Smooth muscle cell (in vitro differentiated cells): ENCODE results near the gene ENTR1. TPM values are rescaled to one million over a fixed set of nuclear protein-coding genes. Genes with fewer than 3 reads are reported as not detected.

Experiments used
- DNase-seq: peaks from one replicate; lab custom pipeline; 2025; ENCODE audit not compliant: unreplicated experiment; lab: John Stamatoyannopoulos, UW
- H2AFZ ChIP-seq: fragments of 200-600 bp; sonication (generic); 2 replicates; pipeline ENCODE4 v1.6.0; 2016; ENCODE audit warnings: antibody characterized with exemption, low read depth, mild to moderate bottlenecking
- H3F3A ChIP-seq: fragments of 200-600 bp; sonication (generic); 2 replicates; pipeline ENCODE4 v1.6.0; 2017; ENCODE audit warnings: antibody characterized with exemption, low read depth
- H3K27ac ChIP-seq: fragments of 200-600 bp; sonication (generic); 2 replicates; pipeline ENCODE4 v1.5.1; 2016; ENCODE audit warnings: low read depth, mild to moderate bottlenecking
- H3K27me3 ChIP-seq: fragments of 200-600 bp; sonication (generic); 2 replicates; pipeline ENCODE4 v1.6.1; 2016; ENCODE audit warnings: low read depth, mild to moderate bottlenecking
- H3K36me3 ChIP-seq: fragments of 200-600 bp; sonication (generic); 2 replicates; pipeline ENCODE4 v1.5.1; 2016; ENCODE audit warnings: low read depth
- H3K4me1 ChIP-seq: fragments of 200-600 bp; sonication (generic); 2 replicates; pipeline ENCODE4 v1.5.1; 2016; ENCODE audit warnings: low read depth
- H3K4me2 ChIP-seq: fragments of 200-600 bp; sonication (generic); 2 replicates; pipeline ENCODE4 v1.6.0; 2016; ENCODE audit warnings: mild to moderate bottlenecking
- H3K4me3 ChIP-seq: fragments of 200-600 bp; sonication (generic); 2 replicates; pipeline ENCODE4 v1.5.1; 2016; ENCODE audit warnings: mild to moderate bottlenecking
- H3K79me2 ChIP-seq: fragments of 200-600 bp; sonication (generic); 2 replicates; pipeline ENCODE4 v1.6.0; 2016; ENCODE audit warnings: low read depth, mild to moderate bottlenecking
- H3K9ac ChIP-seq: fragments of 200-600 bp; sonication (generic); 2 replicates; pipeline ENCODE4 v1.6.0; 2016; ENCODE audit warnings: low read depth
- H3K9me3 ChIP-seq: fragments of 200-600 bp; sonication (generic); replicated peaks from 2 replicates; pipeline ENCODE4 v1.5.1; 2016; ENCODE audit warnings: low read depth
- H4K20me1 ChIP-seq: fragments of 200-600 bp; sonication (generic); 2 replicates; pipeline ENCODE4 v1.6.0; 2016; ENCODE audit warnings: low read depth
- WGBS: methylation state at CpG from one replicate; pipeline ENCODE4 v1.1.7; 2016; ENCODE audit warnings: low lambda C conversion rate; 5-methylcytosine and 5-hydroxymethylcytosine counted together
- polyA plus RNA-seq: library from polyadenylated mRNA; unstranded; fragments of >200 nt; fragmentation: Nextera tagmentation; extraction: Ambion mirVana; gene quantifications from 2 replicates; pipeline ENCODE4 v1.2.1, GENCODE V29; 2016
- total RNA-seq: library from RNA; depleted of rRNA; stranded (reverse); fragments of >200 nt; gene quantifications from 2 replicates; pipeline ENCODE4 v1.2.3, GENCODE V29; 2014
- TF ChIP-seq, protein P1 (sequence below): fragments of 200-600 bp; sonication (generic); IDR thresholded peaks from 2 replicates; pipeline ENCODE4 v1.5.1; 2017; ENCODE audit warnings: borderline replicate concordance, mild to moderate bottlenecking, antibody characterized with exemption; ENCODE audit not compliant: insufficient read depth, poor library complexity, severe bottlenecking

ENTR1 gene
- total and polyA plus RNA-seq, 2 experiments from 2014 or later: 25.4 to 28.9 TPM

- Histone ChIP-seq H3K27ac (peak overlapping the region; percentile 42), H3K9ac (no peak overlapping the region)
Observed at GRCh38 chr9:136359774-136360718, 50.4 kb downstream of the ENTR1 start.

DNA sequence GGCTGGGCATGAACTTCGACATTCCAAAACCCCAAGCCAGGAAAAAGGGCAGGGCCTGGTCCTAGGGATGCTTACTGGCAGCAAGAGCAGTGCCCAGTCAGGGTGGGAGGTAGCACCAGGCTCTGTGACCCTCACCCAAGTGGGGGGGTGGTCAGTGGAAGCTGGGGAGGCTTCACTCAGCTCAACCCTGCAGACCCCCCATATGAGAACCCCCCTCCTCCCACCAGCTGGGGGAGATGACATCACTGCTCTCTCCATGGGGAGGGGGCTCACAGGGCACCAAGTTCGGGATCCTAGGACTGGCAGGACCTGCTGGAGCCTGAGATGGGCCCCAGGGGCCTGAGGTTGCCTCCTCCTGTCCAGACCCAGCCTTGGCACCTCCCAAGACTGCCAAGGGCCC, 51.5 kb downstream of the ENTR1 start:
- Histone ChIP-seq H3K4me3 (no peak overlapping the region), H3K9me3 (no peaks in the 10 kb centered on the region), H3K27ac (no peak overlapping the region), H3K27me3 (no peaks in the 10 kb centered on the region), H3K4me1 (no peaks in the 10 kb centered on the region), H3F3A (no peaks in the 10 kb centered on the region), H4K20me1 (peaks cover 8% of the 10 kb centered on the region), H3K9ac (no peak overlapping the region), H3K79me2 (no peaks in the 10 kb centered on the region), H2AFZ (no peak overlapping the region), H3K4me2 (no peak overlapping the region), H3K36me3 (no peaks in the 10 kb centered on the region)
- WGBS: 92% methylated on average over 1 of the region's 2 CpGs
- TF ChIP-seq, protein P1, sequence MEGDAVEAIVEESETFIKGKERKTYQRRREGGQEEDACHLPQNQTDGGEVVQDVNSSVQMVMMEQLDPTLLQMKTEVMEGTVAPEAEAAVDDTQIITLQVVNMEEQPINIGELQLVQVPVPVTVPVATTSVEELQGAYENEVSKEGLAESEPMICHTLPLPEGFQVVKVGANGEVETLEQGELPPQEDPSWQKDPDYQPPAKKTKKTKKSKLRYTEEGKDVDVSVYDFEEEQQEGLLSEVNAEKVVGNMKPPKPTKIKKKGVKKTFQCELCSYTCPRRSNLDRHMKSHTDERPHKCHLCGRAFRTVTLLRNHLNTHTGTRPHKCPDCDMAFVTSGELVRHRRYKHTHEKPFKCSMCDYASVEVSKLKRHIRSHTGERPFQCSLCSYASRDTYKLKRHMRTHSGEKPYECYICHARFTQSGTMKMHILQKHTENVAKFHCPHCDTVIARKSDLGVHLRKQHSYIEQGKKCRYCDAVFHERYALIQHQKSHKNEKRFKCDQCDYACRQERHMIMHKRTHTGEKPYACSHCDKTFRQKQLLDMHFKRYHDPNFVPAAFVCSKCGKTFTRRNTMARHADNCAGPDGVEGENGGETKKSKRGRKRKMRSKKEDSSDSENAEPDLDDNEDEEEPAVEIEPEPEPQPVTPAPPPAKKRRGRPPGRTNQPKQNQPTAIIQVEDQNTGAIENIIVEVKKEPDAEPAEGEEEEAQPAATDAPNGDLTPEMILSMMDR: no peak
- no peak for DNase-seq

More at GRCh38 chr9:136359774-136360718, 50.4 kb downstream of the ENTR1 start:
- H3K27me3 ChIP-seq: no peaks in the 10 kb centered on the region
- H3K4me1 ChIP-seq: no peaks in the 10 kb centered on the region
- no peaks in the 10 kb centered on the region for H3K79me2 ChIP-seq
- WGBS: 93% methylated on average over 33 of the region's 38 CpGs
- peaks cover 7% of the 10 kb centered on the region for H4K20me1 ChIP-seq
- H3K9me3 ChIP-seq: no peaks in the 10 kb centered on the region
- no peak overlapping the region for H3K4me2 ChIP-seq
- no peaks in the 10 kb centered on the region for H3F3A ChIP-seq
- H3K36me3 ChIP-seq: no peaks in the 10 kb centered on the region
- TF ChIP-seq, protein P1: no peak
- DNase-seq: no peak
- H2AFZ ChIP-seq: no peak overlapping the region
- no peak overlapping the region for H3K4me3 ChIP-seq

- TF ChIP-seq, protein P1: no peak
- no peaks in the 10 kb centered on the region for H3K36me3 ChIP-seq
Observed at GRCh38 chr9:136358016-136358415, 52.4 kb downstream of the ENTR1 start.

More at GRCh38 chr9:136358016-136358415, 52.4 kb downstream of the ENTR1 start:
- no peak overlapping the region for H3K4me3 ChIP-seq
- no peak overlapping the region for H3K9ac ChIP-seq
- H3F3A ChIP-seq: no peaks in the 10 kb centered on the region
- no peak overlapping the region for H3K27ac ChIP-seq
- no peaks in the 10 kb centered on the region for H3K27me3 ChIP-seq
- H4K20me1 ChIP-seq: peaks cover 11% of the 10 kb centered on the region
- no peaks in the 10 kb centered on the region for H3K9me3 ChIP-seq
- no peaks in the 10 kb centered on the region for H3K4me1 ChIP-seq
- 90% methylated on average over 20 of the region's 29 CpGs for WGBS
- no peak overlapping the region for H3K4me2 ChIP-seq
- no peak overlapping the region for H2AFZ ChIP-seq
- H3K79me2 ChIP-seq: no peaks in the 10 kb centered on the region
- DNase-seq: no peak
